Hematopoietic multipotent progenitor cell treated with erythropoietin and hydrocortisone succinate and interleukin-3 and kit ligand, for 15 days (in vitro differentiated cells): ENCODE data around the gene CIB1.
"Not testable (repeated sequence)": the region's sequence is repeated elsewhere in the genome, so short reads cannot be mapped to it uniquely, and the experiment has no call there.

Experiments
- DNase-seq: peaks from one replicate; pipeline ENCODE4 v3.0.0-alpha.2; 2015; ENCODE audit warnings: low spot score

CIB1 gene

DNA sequence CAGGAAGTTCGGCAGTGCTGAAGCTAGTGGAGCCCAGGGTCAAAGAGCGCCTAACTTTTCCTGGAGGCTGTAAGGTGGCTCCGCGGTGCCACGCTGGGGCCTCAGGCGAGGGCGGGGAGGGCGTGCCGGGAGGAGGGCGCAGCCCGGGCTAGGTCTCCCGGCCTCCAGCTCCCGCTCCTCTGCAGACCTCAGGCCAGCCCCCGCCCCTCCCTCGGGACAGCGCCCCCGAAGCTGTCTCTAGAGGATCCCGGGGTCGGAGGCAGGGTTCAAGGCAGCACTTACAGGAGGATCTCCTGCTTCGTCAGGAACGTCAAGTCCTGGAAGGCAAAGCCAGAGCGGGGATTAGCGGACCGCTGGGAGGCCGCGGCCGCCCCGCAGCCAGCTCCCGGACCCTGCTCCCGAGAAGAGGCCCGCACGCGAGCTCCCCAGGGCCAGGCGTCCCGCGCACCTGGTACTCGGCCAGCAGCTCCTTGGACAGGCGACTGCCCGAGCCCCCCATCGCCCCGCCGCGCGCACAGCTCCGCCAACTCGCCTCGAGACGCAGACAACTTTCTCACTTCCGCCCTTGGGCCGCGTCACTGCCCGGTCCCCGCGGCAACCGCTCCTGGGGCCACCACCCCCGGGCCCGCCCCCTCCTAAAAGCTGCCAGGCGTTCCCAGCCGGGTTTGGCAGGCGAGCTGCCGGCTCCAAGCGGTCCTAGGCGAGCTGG lies at the start of gene CIB1:
Gene CIB1 (minus strand): TSS at position 555 of the 709 bp plus-strand sequence. CDS start 56 bp downstream, at position 499.
- DNase-seq, result peak; percentile 97

DNA sequence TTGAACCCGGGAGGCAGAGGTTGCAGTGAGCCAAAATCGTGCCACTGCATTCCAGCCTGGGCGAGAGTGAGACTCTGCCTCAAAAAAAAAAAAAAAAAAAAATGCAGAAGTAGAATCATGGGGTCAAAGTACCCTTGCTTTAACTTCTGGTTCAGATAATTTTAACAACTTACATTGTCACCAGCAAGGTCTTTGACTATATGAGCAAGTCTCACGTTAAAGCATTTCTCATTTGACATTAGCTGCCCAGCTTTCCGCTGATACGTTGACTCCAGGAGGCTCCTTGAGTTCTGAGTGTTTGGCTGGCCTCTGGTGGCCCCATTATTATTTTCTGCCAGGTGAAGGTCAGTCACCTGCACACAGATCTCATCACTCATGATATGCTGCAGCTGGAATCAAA lies 47.9 kb upstream of the CIB1 start:
- DNase-seq, result not testable (repeated sequence)

DNA sequence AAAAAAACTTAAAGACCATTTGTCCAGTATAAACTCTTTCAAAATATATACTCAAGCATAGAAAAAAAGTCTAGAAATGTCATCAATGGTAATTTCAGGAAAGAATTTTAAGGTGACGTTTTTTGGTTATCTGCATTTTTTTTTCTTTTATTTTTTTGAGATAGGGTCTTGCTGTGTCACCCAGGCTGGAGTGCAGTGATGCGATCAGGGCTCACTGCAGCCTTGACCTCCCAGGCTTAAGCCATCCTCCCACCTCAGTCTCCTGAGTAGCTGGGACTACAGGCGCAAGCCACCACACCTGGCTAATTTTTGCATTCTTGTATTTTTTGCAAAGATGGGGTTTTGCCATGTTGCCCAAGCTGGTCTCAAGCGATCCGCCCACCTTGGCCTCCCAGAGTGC lies 47.0 kb upstream of the CIB1 start:
- DNase-seq, result not testable (repeated sequence)

DNA sequence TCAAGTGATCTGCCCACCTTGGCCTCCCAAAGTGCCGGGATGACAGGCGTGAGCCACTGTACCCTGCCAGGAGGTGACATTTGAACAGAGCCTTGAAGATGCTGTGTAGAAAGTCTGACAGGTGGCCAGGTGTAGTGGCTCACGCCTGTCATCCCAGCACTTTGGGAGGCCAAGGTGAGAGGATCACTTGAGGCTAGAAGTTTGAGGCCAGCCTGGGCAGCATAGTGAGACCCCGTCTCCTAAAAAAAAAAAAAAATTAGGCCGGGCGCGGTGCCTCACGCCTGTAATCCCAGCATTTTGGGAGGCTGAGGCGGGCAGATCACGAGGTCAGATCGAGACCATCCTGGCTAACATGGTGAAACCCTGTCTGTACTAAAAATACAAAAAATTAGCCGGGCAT lies 44.7 kb upstream of the CIB1 start:
- DNase-seq, result not testable (repeated sequence)

DNA sequence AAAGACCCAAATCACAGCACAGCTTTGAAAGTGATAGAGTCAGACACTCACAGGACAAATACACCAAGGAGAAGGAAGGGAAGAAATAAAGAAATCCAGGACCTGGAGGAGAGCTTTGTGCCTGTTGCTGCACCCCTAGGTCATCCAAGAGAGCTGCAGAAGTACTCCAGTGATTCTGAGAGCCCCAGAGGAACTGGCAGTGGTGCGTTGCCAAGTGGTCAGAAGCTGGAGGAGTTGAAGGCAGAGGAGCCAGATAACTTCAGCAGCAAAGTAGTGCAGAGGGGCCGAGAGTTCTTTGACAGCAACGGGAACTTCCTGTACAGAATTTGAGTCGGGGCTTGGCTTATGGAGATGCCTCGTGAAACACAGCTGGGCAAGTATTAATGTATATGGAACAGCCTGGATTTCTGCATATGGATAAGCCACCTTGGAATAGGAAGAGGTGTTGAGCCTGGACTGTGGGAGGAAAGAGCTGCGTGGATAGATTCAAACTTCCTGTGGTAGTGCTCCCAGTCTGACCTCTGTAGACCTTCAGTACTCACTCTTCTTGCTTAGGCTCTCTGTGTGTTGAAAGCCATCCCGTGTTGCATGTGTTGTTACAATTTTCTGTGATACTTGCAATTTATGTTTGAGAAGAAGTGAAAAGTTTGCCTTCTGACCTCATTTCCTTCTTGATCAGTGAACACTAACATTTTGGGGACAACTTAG lies 37.9 kb upstream of the CIB1 start:
- DNase-seq, result no peak

DNA sequence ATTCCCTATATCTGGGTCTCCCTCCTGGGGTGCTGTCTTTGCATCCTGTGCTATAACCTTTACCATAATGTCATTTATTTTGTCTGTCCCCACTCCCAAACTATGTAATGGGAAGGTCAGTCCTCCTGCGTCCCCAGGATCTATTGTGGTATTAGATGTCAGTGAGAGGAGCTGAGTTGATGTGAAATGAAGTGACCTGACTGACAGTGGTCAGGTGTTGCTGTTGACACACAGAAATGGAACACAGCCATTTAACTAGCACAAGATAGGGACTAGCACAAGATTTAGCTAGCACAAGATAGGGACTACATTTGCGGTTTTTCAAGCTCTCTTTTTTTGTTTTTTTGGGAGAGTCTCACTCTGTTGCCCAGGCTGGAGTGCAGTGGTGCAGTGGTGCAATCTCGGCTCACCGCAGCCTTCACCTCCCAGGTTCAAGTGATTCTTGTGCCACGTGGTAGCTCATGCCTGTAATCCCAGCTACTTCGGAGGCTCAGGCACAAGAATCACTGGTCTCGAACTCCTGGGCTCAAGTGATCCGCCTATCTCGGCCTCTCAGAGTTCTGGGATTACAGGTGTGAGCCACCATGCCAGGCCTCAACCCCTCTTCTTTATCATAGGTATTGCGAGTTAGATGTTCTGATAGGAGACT lies 36.9 kb upstream of the CIB1 start:
- no peak for DNase-seq

DNA sequence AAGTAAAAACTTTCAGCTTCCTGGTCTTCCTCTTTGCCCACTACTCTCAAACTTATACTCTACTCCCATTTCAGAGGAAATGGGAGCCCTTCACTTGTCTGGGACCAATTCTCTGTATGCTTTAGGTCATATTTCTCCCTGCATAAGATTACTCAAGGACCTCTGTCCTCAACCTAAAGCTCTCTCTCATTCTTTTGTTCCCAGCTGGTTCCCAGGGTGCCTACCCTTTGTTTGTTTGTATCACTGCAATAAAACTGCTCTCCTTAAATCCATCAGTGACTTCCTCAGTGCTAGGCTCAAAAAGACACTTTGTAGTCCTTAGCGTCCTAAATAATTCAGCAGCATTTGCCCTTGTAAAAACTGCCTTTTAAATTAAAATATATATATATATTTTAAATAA lies 34.7 kb upstream of the CIB1 start:
- no peak for DNase-seq

DNA sequence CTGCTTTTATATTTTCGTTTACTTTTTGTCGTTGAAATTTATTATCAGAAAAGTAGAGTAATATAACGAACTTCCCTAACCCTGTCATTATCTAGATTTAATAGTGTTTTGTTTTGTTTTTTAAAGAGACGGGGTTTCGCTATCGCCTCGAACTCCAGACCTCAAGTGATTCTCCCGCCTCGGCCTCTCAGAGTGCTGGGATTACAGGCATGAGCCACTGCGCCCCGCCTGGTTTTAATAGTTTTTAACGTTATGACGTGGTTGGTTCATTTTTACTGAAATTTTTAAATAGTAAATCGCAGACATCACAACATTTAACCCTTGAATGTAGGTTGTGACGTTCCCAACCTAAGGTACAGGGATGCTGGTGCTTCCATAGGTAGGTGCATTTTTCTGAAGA lies 32.7 kb upstream of the CIB1 start:
- peak; percentile 19 for DNase-seq

DNA sequence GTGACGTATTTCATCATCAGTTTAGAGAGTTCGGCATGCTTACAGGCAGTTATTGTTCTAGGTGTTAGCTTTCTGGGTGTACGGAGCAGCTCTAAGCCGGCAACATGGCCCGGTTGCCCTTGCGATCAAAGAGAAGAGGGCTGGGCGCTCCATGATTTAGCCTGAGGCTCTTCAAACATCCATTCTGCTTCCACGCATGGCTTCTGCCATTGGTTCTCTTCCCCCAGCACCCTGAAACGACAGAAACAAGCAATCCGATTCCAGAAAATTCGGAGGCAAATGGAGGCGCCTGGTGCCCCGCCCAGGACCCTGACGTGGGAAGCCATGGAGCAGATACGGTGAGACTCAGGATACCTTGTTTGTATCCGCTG lies 32.3 kb upstream of the CIB1 start:
- peak; percentile 49 for DNase-seq

DNA sequence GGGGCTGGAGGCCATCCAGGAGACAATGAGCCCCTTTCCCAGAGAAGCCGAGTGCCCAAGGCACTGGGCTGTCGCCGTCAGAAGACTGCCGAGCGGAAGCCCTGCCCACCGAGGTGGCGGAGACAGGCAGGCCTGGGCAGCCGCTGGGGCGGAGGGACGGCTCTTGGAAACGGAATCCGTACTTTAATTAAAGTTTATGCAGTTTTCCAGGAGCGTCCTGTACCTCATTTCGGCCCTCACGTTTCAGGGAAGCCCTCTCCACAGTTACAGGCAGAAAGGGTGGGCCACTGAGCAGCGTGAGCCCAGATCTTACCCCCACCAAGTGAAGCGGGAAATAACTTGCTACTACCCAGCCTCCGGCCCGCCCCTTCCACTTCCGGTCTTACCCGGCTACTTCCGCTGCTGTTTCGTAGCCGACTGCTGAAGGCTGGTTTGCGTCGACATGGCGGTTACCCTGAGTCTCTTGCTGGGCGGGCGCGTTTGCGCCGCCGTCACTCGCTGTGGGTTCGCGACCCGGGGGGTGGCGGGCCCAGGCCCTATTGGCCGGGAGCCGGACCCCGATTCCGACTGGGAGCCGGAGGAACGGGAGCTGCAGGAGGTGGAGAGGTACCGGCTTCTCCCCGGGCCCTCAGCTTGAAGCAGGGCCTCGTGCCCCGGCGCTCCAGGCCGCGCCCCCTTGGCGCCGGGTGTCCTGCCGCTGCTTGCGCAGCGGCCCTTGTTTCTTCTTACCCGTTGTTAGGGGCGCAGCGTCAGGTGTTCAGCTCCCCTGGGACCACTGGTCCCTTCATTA lies 31.7 kb upstream of the CIB1 start, which contains the start of gene NGRN:
Gene NGRN (plus strand): TSS at position 402 of the 790 bp plus-strand sequence. CDS start 41 bp downstream, at position 443.
- DNase-seq, result peak; percentile 88

DNA sequence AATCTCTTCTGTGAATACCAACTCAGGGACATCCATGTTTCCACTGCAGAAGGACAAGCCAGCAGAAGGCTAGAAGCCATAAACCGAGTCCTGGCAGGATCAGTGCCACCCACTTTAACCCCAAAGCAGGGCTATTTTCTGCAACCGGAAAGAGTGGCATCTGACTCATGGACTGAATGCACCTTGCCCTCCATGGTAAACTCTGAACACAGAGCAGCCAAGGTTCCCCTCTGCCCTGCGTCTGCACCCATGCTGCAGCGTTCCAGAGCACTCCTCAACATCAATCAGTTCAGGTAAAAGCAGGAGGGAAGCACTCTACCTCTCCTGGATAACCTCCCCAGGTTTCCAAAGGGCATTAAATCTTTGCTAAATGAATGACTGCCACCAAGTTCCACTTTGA lies 30.9 kb upstream of the CIB1 start:
- no peak for DNase-seq

DNA sequence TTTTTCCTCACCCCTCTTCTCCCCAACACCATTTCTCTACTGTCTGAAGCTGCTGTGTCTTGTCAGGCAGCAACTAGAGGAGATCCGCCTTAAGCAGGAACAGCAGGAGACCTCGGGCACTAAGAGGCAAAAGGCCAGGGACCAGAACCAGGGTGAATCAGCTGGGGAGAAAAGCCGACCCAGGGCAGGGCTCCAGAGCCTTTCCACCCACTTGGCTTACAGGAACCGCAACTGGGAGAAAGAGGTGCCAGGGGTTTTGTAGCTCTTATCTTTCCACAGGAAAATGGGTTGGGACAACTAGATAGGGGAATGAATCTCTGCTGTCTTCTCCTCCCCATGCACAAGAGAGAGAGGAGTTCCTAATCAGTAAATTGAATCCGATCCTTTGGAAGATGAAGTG lies 28.7 kb upstream of the CIB1 start:
- DNase-seq, result no peak

DNA sequence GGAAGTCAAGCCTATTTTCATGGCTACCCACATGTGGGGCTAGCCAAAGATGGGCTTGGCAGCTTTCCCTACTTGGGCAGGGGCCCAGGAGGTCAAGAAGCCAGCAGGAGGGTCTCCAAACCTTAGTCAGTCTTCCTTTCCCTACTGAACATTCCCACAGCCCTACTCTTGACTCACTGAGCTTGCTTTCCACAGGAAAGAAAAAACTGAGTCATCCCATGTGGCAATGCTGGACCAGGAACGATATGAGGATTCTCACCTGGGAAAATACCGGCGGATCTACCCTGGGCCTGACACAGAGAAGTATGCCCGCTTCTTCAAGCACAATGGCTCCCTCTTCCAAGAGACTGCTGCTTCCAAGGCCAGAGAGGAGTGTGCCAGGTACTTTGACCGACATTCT lies 28.1 kb upstream of the CIB1 start:
- no peak for DNase-seq

DNA sequence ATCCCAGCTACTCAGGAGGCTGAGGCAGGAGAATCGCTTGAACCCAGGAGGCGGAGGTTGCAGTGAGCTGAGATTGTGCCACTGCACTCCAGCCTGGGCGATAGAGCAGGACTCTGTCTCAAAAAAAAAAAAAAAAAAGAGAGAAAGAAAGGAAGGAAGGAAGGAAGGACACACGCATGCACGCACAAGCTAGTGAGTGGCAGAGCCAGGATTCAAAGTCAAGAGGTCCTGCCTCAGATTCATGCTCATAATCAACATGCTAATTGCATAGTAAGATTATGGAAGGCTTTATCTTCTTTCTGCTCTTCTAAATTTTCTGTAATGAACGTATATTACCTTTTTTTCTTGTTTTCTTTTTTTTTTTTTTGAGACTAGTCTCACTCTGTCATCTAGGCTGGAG lies 27.0 kb upstream of the CIB1 start:
- DNase-seq, result not testable (repeated sequence)

DNA sequence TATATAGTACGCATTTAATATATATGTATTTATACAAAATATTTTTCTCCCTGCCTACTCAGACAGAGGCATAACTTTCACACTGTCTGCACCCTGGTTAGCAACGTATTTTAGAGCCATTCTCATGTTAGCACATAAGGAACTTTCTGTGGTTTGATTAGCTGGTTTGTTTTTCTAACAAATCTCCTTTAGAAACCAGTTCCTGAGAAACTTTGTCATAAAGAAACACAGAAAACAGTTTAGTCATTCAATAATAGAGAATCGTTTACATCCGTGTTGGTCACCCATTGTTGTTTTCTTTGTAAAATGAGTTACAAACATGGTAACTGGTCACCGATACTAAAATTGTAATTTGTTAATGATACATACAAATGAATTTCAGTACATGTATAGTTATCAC lies 25.8 kb upstream of the CIB1 start:
- DNase-seq, result no peak

DNA sequence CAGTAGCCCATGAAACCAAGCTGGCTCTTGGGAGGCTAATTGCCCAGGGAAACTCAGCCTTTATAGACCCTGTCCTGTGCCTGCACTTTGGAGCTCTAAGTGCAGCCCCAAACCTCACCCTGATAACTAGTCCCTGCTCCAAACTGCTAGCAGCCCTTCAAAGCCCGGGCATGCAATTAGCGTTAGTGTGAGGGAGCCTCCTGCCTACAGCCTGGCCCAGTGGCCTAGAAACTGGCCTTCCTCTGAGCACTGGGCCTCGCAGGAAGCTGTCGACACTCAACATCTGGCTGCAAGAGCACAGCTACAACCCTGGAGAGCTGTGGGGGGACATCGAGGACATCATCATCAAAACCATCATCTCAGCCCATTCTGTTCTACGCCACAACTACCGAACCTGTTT lies 24.0 kb upstream of the CIB1 start:
- DNase-seq, result no peak

DNA sequence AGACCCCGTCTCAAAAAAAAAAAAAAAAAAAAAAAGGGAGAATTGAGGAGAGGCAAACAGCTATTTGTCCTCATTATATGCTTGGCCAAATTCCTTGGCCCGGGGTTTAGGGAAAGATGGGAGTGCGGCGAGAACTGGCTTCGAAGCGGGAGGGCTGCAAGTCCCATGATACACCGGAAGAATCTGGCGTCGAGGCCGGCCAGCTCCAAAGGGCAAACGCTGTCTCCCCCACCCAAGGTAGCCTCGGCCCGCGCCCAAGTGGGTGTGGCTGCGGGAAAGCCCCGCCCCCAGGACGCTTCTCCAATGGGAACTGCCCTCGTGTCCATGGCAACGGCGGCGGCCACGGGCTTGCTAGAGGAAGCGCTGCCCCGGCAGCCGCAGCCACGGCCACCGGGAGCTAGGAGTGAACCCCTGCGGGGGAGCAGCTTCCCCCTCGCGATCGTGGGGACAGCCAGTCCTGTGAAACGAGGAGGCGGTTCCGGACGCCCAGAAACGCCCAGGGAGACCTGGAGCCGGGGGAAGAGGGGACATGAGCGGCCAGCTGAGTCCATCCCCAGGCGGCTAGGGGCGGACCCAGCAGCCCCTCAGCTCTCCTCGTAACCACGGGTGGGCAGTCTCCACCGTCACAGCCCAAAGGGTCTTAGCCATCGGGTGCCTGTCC lies 15.6 kb upstream of the CIB1 start, which contains the start of gene TTLL13:
Gene TTLL13 (plus strand): TSS at position 354 of the 661 bp plus-strand sequence. CDS start 1,075 bp downstream, outside the sequence.
- peak; percentile 84 for DNase-seq

DNA sequence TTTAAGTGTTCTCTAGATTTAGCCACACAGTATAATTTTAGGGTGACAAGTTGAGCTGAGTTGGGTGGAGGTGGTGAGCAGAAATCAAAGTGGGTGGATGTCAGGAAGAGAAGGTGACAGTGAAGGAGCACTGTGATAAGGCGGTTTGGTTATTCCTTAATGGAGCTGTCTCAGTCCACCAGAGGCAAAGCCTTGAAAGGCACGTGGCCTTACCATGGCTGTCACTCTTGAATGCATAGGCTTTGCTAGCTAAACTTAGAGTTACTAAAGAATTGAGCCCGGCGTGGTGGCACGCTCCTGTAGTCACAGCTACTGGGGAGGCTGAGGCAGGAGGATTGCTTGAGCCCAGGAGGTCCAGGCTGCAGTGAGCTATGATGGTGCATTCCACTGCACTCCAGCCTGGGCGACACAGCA lies 15.1 kb upstream of the CIB1 start:
- DNase-seq, result no peak

DNA sequence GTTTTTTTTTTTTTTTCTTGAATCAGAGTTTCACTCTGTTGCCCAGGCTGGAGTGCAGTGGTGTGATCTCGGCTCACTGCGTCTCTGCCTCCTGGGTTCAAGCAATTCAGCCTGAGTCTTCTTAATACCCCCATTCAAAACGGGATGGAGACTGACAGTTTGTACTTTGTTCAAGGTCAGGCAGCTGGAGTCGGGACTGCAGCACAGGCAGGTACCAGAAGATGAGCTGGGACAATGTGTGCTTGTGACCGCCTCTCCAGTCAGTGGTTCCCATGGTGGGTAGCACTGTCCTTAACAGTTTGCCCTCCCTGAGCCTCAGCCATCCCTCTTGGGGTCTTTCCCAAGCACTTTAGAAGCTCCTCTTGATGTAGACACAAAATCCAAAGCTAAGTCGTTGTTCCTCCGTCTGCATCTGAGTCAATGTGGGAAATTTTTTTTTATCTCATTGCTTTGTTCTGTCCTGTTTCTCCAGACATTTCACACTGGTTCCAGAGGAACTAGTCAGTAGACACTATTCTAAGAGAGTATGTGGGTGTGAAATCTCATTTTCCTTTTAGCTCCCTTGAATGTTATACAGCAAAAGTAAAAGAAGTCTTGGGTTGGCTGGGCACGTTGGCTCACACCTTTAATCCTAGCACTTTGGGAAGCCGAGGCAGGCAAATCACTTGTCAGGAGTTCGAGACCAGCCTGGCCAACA lies 10.3 kb upstream of the CIB1 start:
- DNase-seq, result no peak

DNA sequence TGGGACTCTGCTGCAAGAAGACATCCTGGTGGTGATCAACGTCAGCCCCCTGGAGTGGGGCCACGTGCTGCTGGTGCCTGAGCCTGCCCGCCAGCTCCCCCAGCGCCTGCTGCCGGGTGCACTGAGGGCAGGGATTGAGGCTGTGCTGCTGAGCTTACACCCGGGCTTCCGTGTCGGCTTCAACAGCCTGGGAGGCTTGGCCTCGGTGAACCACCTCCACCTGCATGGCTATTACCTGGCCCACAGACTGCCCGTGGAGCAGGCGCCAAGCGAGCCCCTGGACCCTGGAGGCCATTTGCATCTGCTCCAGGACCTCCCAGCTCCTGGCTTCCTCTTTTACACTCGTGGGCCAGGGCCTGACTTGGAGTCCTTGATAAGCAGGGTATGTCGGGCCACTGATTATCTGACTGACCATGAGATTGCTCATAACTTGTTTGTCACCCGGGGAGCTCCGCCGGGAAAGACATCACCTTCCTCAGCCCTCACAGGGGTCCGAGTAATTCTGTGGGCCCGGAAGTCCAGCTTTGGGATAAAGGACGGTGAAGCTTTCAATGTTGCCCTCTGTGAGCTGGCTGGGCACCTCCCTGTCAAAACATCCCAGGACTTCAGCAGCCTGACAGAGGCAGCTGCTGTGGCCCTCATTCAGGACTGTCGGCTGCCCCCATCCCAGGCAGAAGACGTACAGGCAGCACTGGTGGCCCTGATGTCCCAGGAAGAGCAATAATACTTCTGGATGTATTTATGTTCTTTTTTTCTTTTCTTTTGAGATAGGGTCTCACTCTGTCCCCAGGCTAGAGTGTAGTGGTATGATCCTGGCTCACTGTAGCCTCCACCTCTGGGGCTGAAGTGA lies 7.8 kb upstream of the CIB1 start:
- no peak for DNase-seq
